ENCODE data around the gene PAX5. TPM values are rescaled to one million over a fixed set of nuclear protein-coding genes. Genes with fewer than 3 reads are reported as not detected.

PAX5 gene
- total and polyA plus RNA-seq, 2 donors = 0.38 to 1.6 TPM

DNA sequence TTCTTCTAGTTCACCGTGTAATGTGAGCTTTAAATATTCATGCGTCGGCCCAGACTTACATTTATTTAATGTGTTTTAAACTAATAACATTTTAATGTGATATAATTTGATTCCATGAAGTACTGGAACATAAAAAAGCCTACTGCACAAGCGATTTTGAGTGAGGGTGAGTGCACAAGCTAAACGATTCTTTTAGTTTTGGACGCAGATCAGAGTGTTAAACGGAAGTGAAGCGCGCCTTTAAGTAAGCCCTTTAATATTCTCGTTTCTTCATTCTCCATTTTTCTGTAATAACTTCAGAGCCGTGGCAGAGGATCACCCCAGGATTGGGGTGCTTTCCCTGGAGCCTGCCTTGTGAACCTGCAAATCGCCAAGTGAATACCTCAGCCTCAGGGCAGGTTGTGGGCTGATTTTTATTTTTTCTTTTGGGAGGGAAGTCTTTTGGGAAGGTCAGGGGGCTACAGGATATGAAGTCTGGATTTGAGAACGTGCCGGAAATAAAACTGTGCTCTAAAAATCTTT is 4.9 kb upstream of the PAX5 start:
- Histone ChIP-seq H3K4me1 (ENCODE audit: control insufficient read depth in 2 of 2, insufficient read depth in 2 of 2, low read length in 2 of 2) (peaks cover 16 to 37% of the 10 kb centered on the region in 2 donors), H3K36me3 (ENCODE audit: control insufficient read depth in 2 of 2, insufficient read depth in 2 of 2, low read length in 1 of 2) (no peaks in the 10 kb centered on the region), H3K27me3 (ENCODE audit: control insufficient read depth in 2 of 2, insufficient read depth in 1 of 2, low read length in 1 of 2) (peaks cover 73 to 88% of the 10 kb centered on the region in 2 donors), H3K27ac (ENCODE audit: low read depth in 1 of 2, low read length in 1 of 2) (no peak overlapping the region), H3K4me3 (ENCODE audit: low read length in 2 of 2) (no peak overlapping the region), H3K9me3 (ENCODE audit: control insufficient read depth in 2 of 2, insufficient read depth in 1 of 2, low read length in 1 of 2) (peaks cover 0 to 25% of the 10 kb centered on the region in 2 donors)
- 45% methylated on average over 14 of the region's 14 CpGs for WGBS
- DNase-seq (ENCODE audit: low read depth in 6 of 9, low spot score in 9 of 9) = no peak

DNA sequence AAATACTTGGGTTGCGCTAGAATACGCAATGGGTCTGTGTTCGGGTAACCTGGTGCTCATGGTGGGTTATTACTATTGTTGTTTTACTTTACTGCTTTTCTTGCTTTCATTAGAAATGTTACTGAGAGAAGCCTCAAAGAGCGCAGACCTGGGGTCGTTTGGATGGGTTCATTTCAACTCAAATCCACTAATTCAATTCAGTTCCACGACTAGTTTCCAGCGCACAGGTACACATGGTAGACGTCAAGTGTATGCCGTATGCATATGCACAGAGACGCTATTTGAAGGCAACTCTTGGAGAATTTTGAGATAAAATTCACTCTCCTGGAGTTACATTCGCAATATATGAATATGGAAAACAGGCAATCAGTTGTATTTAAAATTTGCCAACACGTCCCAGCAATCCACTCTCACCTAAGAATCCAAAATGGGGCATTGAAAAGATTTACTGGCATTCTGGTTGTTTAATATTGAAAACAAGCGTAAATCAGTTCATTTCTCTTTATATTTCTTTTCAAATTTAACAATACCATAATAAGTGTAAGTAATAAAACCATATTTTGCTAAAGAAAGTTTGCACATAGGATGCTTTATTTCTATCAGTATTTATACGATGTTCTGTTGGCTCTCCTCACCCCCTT is 4.4 kb upstream of the PAX5 start:
- peaks cover 0 to 25% of the 10 kb centered on the region in 2 donors for H3K9me3 ChIP-seq (ENCODE audit: control insufficient read depth in 2 of 2, insufficient read depth in 1 of 2, low read length in 1 of 2)
- no peak for DNase-seq (ENCODE audit: low read depth in 6 of 9, low spot score in 9 of 9)
- peaks cover 78 to 92% of the 10 kb centered on the region in 2 donors for H3K27me3 ChIP-seq (ENCODE audit: control insufficient read depth in 2 of 2, insufficient read depth in 1 of 2, low read length in 1 of 2)
- 24% methylated on average over 14 of the region's 14 CpGs for WGBS
- H3K27ac ChIP-seq (ENCODE audit: low read depth in 1 of 2, low read length in 1 of 2) = no peak overlapping the region
- H3K4me1 ChIP-seq (ENCODE audit: control insufficient read depth in 2 of 2, insufficient read depth in 2 of 2, low read length in 2 of 2) = peaks cover 16 to 39% of the 10 kb centered on the region in 2 donors
- no peaks in the 10 kb centered on the region for H3K36me3 ChIP-seq (ENCODE audit: control insufficient read depth in 2 of 2, insufficient read depth in 2 of 2, low read length in 1 of 2)
- no peak overlapping the region for H3K4me3 ChIP-seq (ENCODE audit: low read length in 2 of 2)

DNA sequence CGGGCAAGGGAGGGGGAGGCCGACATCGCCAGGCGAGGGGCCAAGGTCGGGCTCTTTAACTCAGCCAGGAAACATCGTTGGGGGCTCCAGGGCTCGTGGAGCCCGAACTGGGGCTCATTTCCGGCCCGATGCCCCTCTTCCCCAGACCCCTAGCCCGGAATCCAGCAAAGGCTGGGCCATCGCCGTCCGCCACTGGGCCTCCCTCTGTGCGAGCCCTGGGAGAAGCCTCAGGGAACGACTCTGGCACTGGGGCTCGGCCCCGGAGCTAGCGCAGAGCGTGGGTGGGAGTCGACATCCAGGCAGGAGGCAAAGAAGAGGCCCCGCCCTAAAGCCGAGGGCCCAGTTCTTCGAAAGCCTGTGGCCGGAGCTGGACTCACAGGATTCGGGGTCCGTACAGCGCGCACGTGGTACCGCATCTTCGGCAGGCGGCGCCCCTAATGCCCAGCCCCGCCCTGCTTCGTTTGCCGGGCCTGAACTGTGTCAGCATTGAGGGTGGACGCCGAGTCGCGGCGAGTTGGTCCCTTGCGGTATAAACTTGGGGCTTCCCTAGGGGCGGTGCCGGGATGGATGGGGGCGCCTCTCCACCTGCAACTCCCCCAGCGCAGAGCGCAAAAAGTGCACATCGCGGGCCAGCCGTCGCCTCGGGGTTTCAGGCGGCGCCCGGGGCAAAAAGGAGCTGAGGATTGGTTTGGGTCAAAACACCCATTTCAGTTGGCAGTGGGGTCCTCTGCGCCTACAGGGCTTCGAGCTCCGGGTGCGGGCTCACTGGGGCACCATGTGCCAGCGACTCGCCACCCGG is 3.6 kb upstream of the PAX5 start:
- H3K4me3 ChIP-seq (ENCODE audit: low read length in 2 of 2) = peak overlapping the region; percentile 34 to 52
- no peaks in the 10 kb centered on the region for H3K36me3 ChIP-seq (ENCODE audit: control insufficient read depth in 2 of 2, insufficient read depth in 2 of 2, low read length in 1 of 2)
- WGBS = 2% methylated on average over 63 of the region's 63 CpGs
- H3K9me3 ChIP-seq (ENCODE audit: control insufficient read depth in 2 of 2, insufficient read depth in 1 of 2, low read length in 1 of 2) = peaks cover 0 to 25% of the 10 kb centered on the region in 2 donors
- no peak overlapping the region for H3K27ac ChIP-seq (ENCODE audit: low read depth in 1 of 2, low read length in 1 of 2)
- peaks cover 85 to 97% of the 10 kb centered on the region in 2 donors for H3K27me3 ChIP-seq (ENCODE audit: control insufficient read depth in 2 of 2, insufficient read depth in 1 of 2, low read length in 1 of 2)
- peaks cover 16 to 39% of the 10 kb centered on the region in 2 donors for H3K4me1 ChIP-seq (ENCODE audit: control insufficient read depth in 2 of 2, insufficient read depth in 2 of 2, low read length in 2 of 2)
- DNase-seq (ENCODE audit: low read depth in 6 of 9, low spot score in 9 of 9) = no peak

DNA sequence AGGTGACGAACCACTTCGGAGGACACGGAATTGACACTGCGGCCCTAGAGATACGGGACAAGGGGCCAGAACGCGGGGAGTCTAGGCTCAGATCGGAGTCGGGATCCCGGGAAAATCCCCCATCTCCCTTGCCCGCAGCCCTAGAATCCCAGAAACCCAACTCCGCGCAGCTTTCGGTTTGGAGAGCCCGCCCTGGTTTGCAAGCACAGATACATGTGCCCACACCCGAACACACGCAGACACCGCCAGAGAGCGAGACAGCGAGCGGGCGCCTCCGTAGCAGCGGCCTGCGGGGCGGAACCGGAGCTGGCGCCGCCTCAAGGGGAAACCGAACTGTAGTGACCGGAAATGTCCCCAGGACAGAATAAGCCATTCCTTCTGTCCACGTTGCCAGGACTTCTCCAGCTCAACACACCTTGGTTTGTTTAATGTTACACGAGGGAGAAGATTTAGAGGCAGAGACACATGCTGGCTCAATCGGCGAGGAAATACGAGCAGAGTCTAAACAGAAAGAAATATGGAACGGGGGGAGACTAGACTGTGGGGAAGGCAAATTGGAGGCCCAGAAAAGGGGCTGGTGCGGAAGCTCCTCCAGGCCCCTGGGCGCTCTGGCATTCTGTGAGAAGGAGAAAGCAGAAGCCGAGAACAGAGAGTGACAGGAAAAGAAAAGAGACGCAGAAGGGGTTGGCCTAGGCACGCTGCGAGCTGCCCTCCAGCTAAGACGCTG is 2.9 kb upstream of the PAX5 start:
- Histone ChIP-seq H3K9me3 (ENCODE audit: control insufficient read depth in 2 of 2, insufficient read depth in 1 of 2, low read length in 1 of 2) (peaks cover 0 to 25% of the 10 kb centered on the region in 2 donors), H3K27me3 (ENCODE audit: control insufficient read depth in 2 of 2, insufficient read depth in 1 of 2, low read length in 1 of 2) (peaks cover 91 to 99% of the 10 kb centered on the region in 2 donors), H3K36me3 (ENCODE audit: control insufficient read depth in 2 of 2, insufficient read depth in 2 of 2, low read length in 1 of 2) (no peaks in the 10 kb centered on the region), H3K4me1 (ENCODE audit: control insufficient read depth in 2 of 2, insufficient read depth in 2 of 2, low read length in 2 of 2) (peaks cover 16 to 39% of the 10 kb centered on the region in 2 donors), H3K4me3 (ENCODE audit: low read length in 2 of 2) (peak overlapping the region; percentile 34 to 52), H3K27ac (ENCODE audit: low read depth in 1 of 2, low read length in 1 of 2) (no peak overlapping the region)
- WGBS = under 1% methylated on average over 44 of the region's 44 CpGs
- peak in 1 of 9 donors; percentile 51 for DNase-seq (ENCODE audit: low read depth in 6 of 9, low spot score in 9 of 9)

DNA sequence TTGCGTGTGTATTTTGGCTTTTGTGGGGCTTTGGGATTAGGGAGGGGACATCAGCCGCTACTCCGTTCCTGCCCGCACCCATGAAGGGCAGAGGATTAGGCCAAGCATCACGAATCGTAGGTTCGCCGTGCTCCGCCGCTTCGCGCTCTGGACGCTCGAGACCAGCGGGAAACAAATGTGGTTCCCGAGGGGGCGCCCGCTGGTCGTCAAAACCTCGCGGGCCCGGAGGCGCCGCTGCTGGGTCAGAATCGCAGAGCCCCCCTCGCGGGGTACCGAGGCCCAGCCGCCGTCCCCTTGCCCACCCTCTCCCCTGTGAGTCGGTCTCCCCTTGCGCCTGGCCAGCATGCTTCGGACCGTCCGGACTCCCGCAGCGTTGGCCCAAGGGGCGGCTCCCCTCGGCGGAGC is 2.3 kb upstream of the PAX5 start:
- peak in 1 of 9 donors; percentile 34 for DNase-seq (ENCODE audit: low read depth in 6 of 9, low spot score in 9 of 9)
- Histone ChIP-seq H3K36me3 (ENCODE audit: control insufficient read depth in 2 of 2, insufficient read depth in 2 of 2, low read length in 1 of 2) (no peaks in the 10 kb centered on the region), H3K27me3 (ENCODE audit: control insufficient read depth in 2 of 2, insufficient read depth in 1 of 2, low read length in 1 of 2) (peaks cover 91 to 99% of the 10 kb centered on the region in 2 donors), H3K9me3 (ENCODE audit: control insufficient read depth in 2 of 2, insufficient read depth in 1 of 2, low read length in 1 of 2) (peaks cover 0 to 25% of the 10 kb centered on the region in 2 donors), H3K4me3 (ENCODE audit: low read length in 2 of 2) (peak overlapping the region; percentile 34 to 52), H3K27ac (ENCODE audit: low read depth in 1 of 2, low read length in 1 of 2) (no peak overlapping the region), H3K4me1 (ENCODE audit: control insufficient read depth in 2 of 2, insufficient read depth in 2 of 2, low read length in 2 of 2) (peaks cover 16 to 39% of the 10 kb centered on the region in 2 donors)
- 3% methylated on average over 40 of the region's 40 CpGs for WGBS

DNA sequence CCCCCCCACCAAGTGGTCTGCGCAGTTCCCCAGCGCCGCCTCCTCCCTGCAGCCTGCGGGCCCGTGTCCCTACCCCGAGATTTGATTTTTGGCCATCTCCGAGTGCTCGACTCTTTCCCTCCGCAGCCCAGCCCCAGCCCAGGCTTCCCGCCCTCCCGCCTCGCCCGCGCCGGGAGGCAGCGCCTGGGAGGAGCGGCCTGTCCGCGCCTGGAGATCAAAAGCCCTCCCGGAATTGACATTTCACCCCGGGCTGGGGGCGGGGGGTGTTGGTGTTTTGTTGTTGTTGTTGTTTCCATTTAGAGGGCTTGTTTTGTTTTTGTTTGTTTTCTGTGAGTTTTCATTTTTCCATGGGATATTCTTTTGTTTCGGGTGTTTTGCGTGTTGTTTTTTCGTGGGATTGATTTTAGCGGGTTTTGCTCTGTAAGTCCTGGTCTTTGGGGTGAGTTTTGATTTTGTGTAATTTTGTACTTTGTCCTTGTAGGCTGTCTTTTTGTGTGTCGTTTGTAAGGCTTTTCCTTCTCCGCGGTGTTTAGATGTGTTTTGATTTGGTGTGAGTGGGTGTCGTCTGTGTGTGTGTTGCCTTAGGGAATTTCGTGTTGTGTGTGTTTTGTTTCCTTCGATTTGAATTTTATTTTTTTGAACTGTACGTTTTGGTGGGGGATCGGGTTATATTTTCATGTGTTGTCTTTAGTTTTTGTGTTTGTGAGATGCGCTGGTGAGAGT is 1.7 kb upstream of the PAX5 start:
- WGBS = 7% methylated on average over 35 of the region's 35 CpGs
- Histone ChIP-seq H3K27ac (ENCODE audit: low read depth in 1 of 2, low read length in 1 of 2) (no peak overlapping the region), H3K27me3 (ENCODE audit: control insufficient read depth in 2 of 2, insufficient read depth in 1 of 2, low read length in 1 of 2) (peaks cover 91 to 99% of the 10 kb centered on the region in 2 donors), H3K36me3 (ENCODE audit: control insufficient read depth in 2 of 2, insufficient read depth in 2 of 2, low read length in 1 of 2) (no peaks in the 10 kb centered on the region), H3K9me3 (ENCODE audit: control insufficient read depth in 2 of 2, insufficient read depth in 1 of 2, low read length in 1 of 2) (peaks cover 0 to 25% of the 10 kb centered on the region in 2 donors), H3K4me3 (ENCODE audit: low read length in 2 of 2) (peak overlapping the region in 1 of 2 donors; percentile 52), H3K4me1 (ENCODE audit: control insufficient read depth in 2 of 2, insufficient read depth in 2 of 2, low read length in 2 of 2) (peaks cover 16 to 39% of the 10 kb centered on the region in 2 donors)
- DNase-seq (ENCODE audit: low read depth in 6 of 9, low spot score in 9 of 9) = peak in 1 of 9 donors; percentile 41

DNA sequence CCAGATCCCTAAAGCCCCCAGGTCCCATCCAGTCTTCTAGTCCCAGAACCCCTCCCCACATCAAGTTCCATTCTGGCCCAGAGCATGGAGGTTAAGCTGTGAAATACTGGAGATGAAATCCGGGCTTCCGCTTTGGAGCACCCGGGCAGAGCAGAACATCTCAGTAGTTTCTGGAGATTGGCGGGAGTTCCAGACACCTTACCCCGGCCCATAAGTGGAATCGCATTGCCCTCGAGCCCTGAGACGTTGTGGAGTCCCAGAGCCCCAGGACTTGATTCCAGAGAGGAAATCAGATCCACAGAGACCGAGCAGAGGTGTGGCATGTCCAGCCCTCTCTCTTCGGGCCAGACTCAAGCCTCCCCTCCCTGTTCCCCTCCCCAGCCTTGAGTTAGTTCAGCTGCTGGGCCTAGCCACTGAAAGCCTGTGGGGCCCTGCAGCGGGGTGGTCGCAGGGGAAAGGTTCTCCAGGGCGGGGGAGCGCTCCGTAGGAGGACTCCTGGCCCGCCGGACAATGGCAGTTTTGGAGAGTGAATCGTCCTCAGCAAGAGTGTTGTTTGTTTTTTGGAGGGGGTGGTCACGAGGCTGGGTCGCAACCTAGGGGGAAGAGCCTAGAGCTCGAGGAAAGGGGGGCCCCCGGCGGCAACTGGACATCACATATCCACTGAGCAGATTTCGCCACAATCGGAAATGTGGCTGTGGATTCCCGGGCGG is 1.0 kb upstream of the PAX5 start:
- H3K4me1 ChIP-seq (ENCODE audit: control insufficient read depth in 2 of 2, insufficient read depth in 2 of 2, low read length in 2 of 2) = peaks cover 16 to 43% of the 10 kb centered on the region in 2 donors
- DNase-seq (ENCODE audit: low read depth in 6 of 9, low spot score in 9 of 9) = no peak
- peaks cover 0 to 25% of the 10 kb centered on the region in 2 donors for H3K9me3 ChIP-seq (ENCODE audit: control insufficient read depth in 2 of 2, insufficient read depth in 1 of 2, low read length in 1 of 2)
- peaks cover 91 to 99% of the 10 kb centered on the region in 2 donors for H3K27me3 ChIP-seq (ENCODE audit: control insufficient read depth in 2 of 2, insufficient read depth in 1 of 2, low read length in 1 of 2)
- 7% methylated on average over 27 of the region's 27 CpGs for WGBS
- H3K27ac ChIP-seq (ENCODE audit: low read depth in 1 of 2, low read length in 1 of 2) = no peak overlapping the region
- no peak overlapping the region for H3K4me3 ChIP-seq (ENCODE audit: low read length in 2 of 2)
- H3K36me3 ChIP-seq (ENCODE audit: control insufficient read depth in 2 of 2, insufficient read depth in 2 of 2, low read length in 1 of 2) = no peaks in the 10 kb centered on the region
